HUES48 (cell line): Measurements from ENCODE around the gene FMO5.
"Not testable (repeated sequence)": the region's sequence is repeated elsewhere in the genome, so short reads cannot be mapped to it uniquely, and the experiment has no call there.

Source experiments
- H3K27ac ChIP-seq: one replicate; pipeline ENCODE4 v1.7.0; 2013; ENCODE audit warnings: low read depth, low read length, inconsistent platforms
- H3K27me3 ChIP-seq: 2 replicates; pipeline ENCODE4 v1.6.1; 2013; ENCODE audit warnings: mild to moderate bottlenecking, low read length; ENCODE audit not compliant: control insufficient read depth, insufficient read depth
- H3K36me3 ChIP-seq: 2 replicates; pipeline ENCODE4 v1.6.1; 2013; ENCODE audit warnings: low read length; ENCODE audit not compliant: control insufficient read depth, insufficient read depth
- H3K4me1 ChIP-seq: 2 replicates; pipeline ENCODE4 v1.6.1; 2013; ENCODE audit warnings: mild to moderate bottlenecking, low read length; ENCODE audit not compliant: control insufficient read depth, insufficient read depth
- H3K4me3 ChIP-seq: 2 replicates; pipeline ENCODE4 v1.5.1; 2013; ENCODE audit warnings: mild to moderate bottlenecking, low read depth, low read length
- H3K9ac ChIP-seq: 2 replicates; pipeline ENCODE4 v1.6.1; 2013; ENCODE audit warnings: mild to moderate bottlenecking, low read depth, low read length, moderate library complexity
- H3K9me3 ChIP-seq: 2 replicates; pipeline ENCODE4 v1.6.1; 2013; ENCODE audit warnings: low read length; ENCODE audit not compliant: control insufficient read depth, insufficient read depth

FMO5 gene

GRCh38 chr1:147238925-147239820 lies 14.0 kb upstream of the FMO5 start:
- H3K27me3 ChIP-seq, result 0 out of 2 replicates have a peak, but pooled peaks cover 6% of the 10 kb centered on the region
- peak overlapping the region; percentile 48 for H3K27ac ChIP-seq
- H3K4me1 ChIP-seq, result peaks cover 27% of the 10 kb centered on the region
- no peaks in the 10 kb centered on the region for H3K36me3 ChIP-seq
- H3K9ac ChIP-seq, result no peak overlapping the region
- no peak overlapping the region for H3K4me3 ChIP-seq
- H3K9me3 ChIP-seq, result peaks cover 17% of the 10 kb centered on the region

GRCh38 chr1:147238053-147238902 lies 13.1 kb upstream of the FMO5 start:
- peak overlapping the region; percentile 23 for H3K27ac ChIP-seq
- peaks cover 23% of the 10 kb centered on the region for H3K4me1 ChIP-seq
- H3K36me3 ChIP-seq, result no peaks in the 10 kb centered on the region
- H3K9ac ChIP-seq, result no peak overlapping the region
- H3K9me3 ChIP-seq, result peaks cover 19% of the 10 kb centered on the region
- H3K4me3 ChIP-seq, result no peak overlapping the region
- 0 out of 2 replicates have a peak, but pooled peaks cover 6% of the 10 kb centered on the region for H3K27me3 ChIP-seq

GRCh38 chr1:147236959-147237791 lies 12.0 kb upstream of the FMO5 start:
- Histone ChIP-seq H3K36me3 (no peaks in the 10 kb centered on the region), H3K27ac (no peak overlapping the region), H3K9me3 (peaks cover 20% of the 10 kb centered on the region), H3K9ac (no peak overlapping the region), H3K4me3 (no peak overlapping the region), H3K27me3 (0 out of 2 replicates have a peak, but pooled peaks cover 6% of the 10 kb centered on the region), H3K4me1 (peaks cover 22% of the 10 kb centered on the region)

GRCh38 chr1:147236448-147236847 lies 11.3 kb upstream of the FMO5 start:
- Histone ChIP-seq H3K9ac (no peak overlapping the region), H3K27me3 (no peaks in the 10 kb centered on the region), H3K4me3 (no peak overlapping the region), H3K4me1 (peaks cover 15% of the 10 kb centered on the region), H3K36me3 (no peaks in the 10 kb centered on the region), H3K27ac (no peak overlapping the region), H3K9me3 (peaks cover 25% of the 10 kb centered on the region)

- no peak overlapping the region for H3K9ac ChIP-seq
- no peak overlapping the region for H3K27ac ChIP-seq
- no peaks in the 10 kb centered on the region for H3K36me3 ChIP-seq
- peaks cover 25% of the 10 kb centered on the region for H3K9me3 ChIP-seq
- H3K4me1 ChIP-seq, result peaks cover 10% of the 10 kb centered on the region
- no peak overlapping the region for H3K4me3 ChIP-seq
- H3K27me3 ChIP-seq, result no peaks in the 10 kb centered on the region
These were observed 10.7 kb upstream of the FMO5 start for GRCh38 chr1:147235822-147236221.

- not testable (repeated sequence) for H3K9ac ChIP-seq, H3K4me1 ChIP-seq, H3K4me3 ChIP-seq, H3K27me3 ChIP-seq, H3K36me3 ChIP-seq
- peaks cover 25% of the 10 kb centered on the region for H3K9me3 ChIP-seq
- peak overlapping the region; percentile 8 for H3K27ac ChIP-seq
These were observed 8.8 kb upstream of the FMO5 start for GRCh38 chr1:147233903-147234302.

GRCh38 chr1:147231032-147231431 lies 5.9 kb upstream of the FMO5 start:
- not testable (repeated sequence) for H3K4me1 ChIP-seq, H3K4me3 ChIP-seq, H3K27me3 ChIP-seq, H3K9ac ChIP-seq, H3K36me3 ChIP-seq, H3K27ac ChIP-seq
- H3K9me3 ChIP-seq, result peaks cover 16% of the 10 kb centered on the region

- Histone ChIP-seq H3K27me3 (peaks cover 14% of the 10 kb centered on the region), H3K27ac (no peak overlapping the region), H3K36me3 (no peaks in the 10 kb centered on the region), H3K4me3 (no peak overlapping the region), H3K4me1 (0 out of 2 replicates have a peak, but pooled peaks cover 6% of the 10 kb centered on the region), H3K9me3 (no peaks in the 10 kb centered on the region), H3K9ac (no peak overlapping the region)
These were observed 1.2 kb downstream of the FMO5 start for GRCh38 chr1:147223740-147224615.

- no peak overlapping the region for H3K9ac ChIP-seq
- peaks cover under 1% of the 10 kb centered on the region; the same call in 1 of the 2 replicates for H3K27me3 ChIP-seq
- no peaks in the 10 kb centered on the region for H3K9me3 ChIP-seq
- no peak overlapping the region for H3K27ac ChIP-seq
- H3K4me3 ChIP-seq, result no peak overlapping the region
- H3K36me3 ChIP-seq, result no peaks in the 10 kb centered on the region
- no peaks in the 10 kb centered on the region for H3K4me1 ChIP-seq
These were observed 6.5 kb downstream of the FMO5 start for GRCh38 chr1:147218606-147219005.

GRCh38 chr1:147217141-147217540 lies 8.0 kb downstream of the FMO5 start:
- no peak overlapping the region for H3K4me3 ChIP-seq
- H3K27me3 ChIP-seq, result no peaks in the 10 kb centered on the region
- H3K9me3 ChIP-seq, result no peaks in the 10 kb centered on the region
- no peaks in the 10 kb centered on the region for H3K4me1 ChIP-seq
- H3K9ac ChIP-seq, result no peak overlapping the region
- H3K27ac ChIP-seq, result no peak overlapping the region
- H3K36me3 ChIP-seq, result no peaks in the 10 kb centered on the region
